GM19452 (cell line): Measurements from ENCODE around the gene KCNIP4.
A peak's percentile ranks its signal among the peaks of the same experiment; 100 is the strongest.
"Not testable (repeated sequence)": the region's sequence is repeated elsewhere in the genome, so short reads cannot be mapped to it uniquely, and the experiment has no call there.

Experiments
- ATAC-seq: cut with Tn5 transposase; IDR thresholded peaks from one replicate; pipeline ENCODE4 v1.9.1; 2021; ENCODE audit not compliant: unreplicated experiment

The KCNIP4 gene

GRCh38 chr4:21380861-21381260, 567.7 kb downstream of the KCNIP4 start:
- no peak for ATAC-seq

GRCh38 chr4:21377046-21377445, 571.5 kb downstream of the KCNIP4 start:
- ATAC-seq, result no peak

- no peak for ATAC-seq
These were observed 572.4 kb downstream of the KCNIP4 start for GRCh38 chr4:21376176-21376575.

- ATAC-seq, result no peak
These were observed 573.8 kb downstream of the KCNIP4 start for GRCh38 chr4:21374641-21375368.

GRCh38 chr4:21367567-21367966, 581.0 kb downstream of the KCNIP4 start:
- ATAC-seq, result no peak

GRCh38 chr4:21366840-21367239, 581.7 kb downstream of the KCNIP4 start:
- no peak for ATAC-seq

- ATAC-seq, result no peak
These were observed 582.3 kb downstream of the KCNIP4 start for GRCh38 chr4:21366312-21366711.

- no peak for ATAC-seq
These were observed 584.9 kb downstream of the KCNIP4 start for GRCh38 chr4:21363701-21364100.

GRCh38 chr4:21352354-21352753, 596.2 kb downstream of the KCNIP4 start:
- not testable (repeated sequence) for ATAC-seq

GRCh38 chr4:21347142-21347541, 601.4 kb downstream of the KCNIP4 start:
- no peak for ATAC-seq

GRCh38 chr4:21327976-21328700, 620.4 kb downstream of the KCNIP4 start:
- no peak for ATAC-seq

- ATAC-seq, result no peak
These were observed 628.5 kb downstream of the KCNIP4 start for GRCh38 chr4:21320034-21320433.

- no peak for ATAC-seq
These were observed 640.9 kb downstream of the KCNIP4 start for GRCh38 chr4:21307709-21308108.

- ATAC-seq, result no peak
These were observed 644.1 kb downstream of the KCNIP4 start for GRCh38 chr4:21304540-21304887.

GRCh38 chr4:21290562-21290961, 658.0 kb downstream of the KCNIP4 start:
- ATAC-seq, result peak; percentile 73

- no peak for ATAC-seq
These were observed 672.5 kb downstream of the KCNIP4 start for GRCh38 chr4:21276046-21276445.

- no peak for ATAC-seq
These were observed 677.0 kb downstream of the KCNIP4 start for GRCh38 chr4:21271439-21272052.

GRCh38 chr4:21248331-21248730, 700.2 kb downstream of the KCNIP4 start:
- ATAC-seq, result no peak

GRCh38 chr4:21242163-21242562, 706.4 kb downstream of the KCNIP4 start:
- no peak for ATAC-seq

- no peak for ATAC-seq
These were observed 721.7 kb downstream of the KCNIP4 start for GRCh38 chr4:21226637-21227538.

- no peak for ATAC-seq
These were observed 736.7 kb downstream of the KCNIP4 start for GRCh38 chr4:21211846-21212245.
